ENCODE data around the gene MISP. TPM values are rescaled to one million over a fixed set of nuclear protein-coding genes. Genes with fewer than 3 reads are reported as not detected.

Gene MISP
- total and polyA plus RNA-seq, 2 of the 8 experiments (the other 6 are each of a cell fraction or from before 2014, with no cell fraction given) = 0.43 to 0.45 TPM

- no peak overlapping the region; the same call in 1 of the 2 replicates for H4K8ac ChIP-seq (ENCODE audit: extremely low read depth, insufficient read depth, low read length)
- no peak overlapping the region for H3K18ac ChIP-seq (ENCODE audit: extremely low read depth, low read length)
- no peaks in the 10 kb centered on the region for H3K79me1 ChIP-seq (ENCODE audit: low read depth, low read length)
- H2AK5ac ChIP-seq (ENCODE audit: low read depth, low read length) = no peak overlapping the region
- ChIA-PET CTCF (ENCODE audit: partially characterized antibody) (interaction anchor here (0.5 to 2.7 kb wide), 23 partner anchors 8 to 138 kb away, joined by 3 to 17 read pairs (median 3); partner anchors contain the start of genes FSTL3 and PALM), POLR2A (ENCODE audit: partially characterized antibody) (interaction anchor here (0.7 to 2.4 kb wide), 5 partner anchors 8 to 104 kb away, joined by 3 to 7 read pairs (median 3); no protein-coding TSS in a partner anchor)
- no peak overlapping the region for H3K23ac ChIP-seq (ENCODE audit: insufficient read length)
- H3K4ac ChIP-seq (replicated peaks; ENCODE audit: insufficient read length, low read depth, low read length) = no peak overlapping the region
- no peak overlapping the region for H3K27ac ChIP-seq (ENCODE audit: low read depth, low read length)
- no peak overlapping the region for H2BK120ac ChIP-seq (replicated peaks; ENCODE audit: low read depth, low read length)
- H2BK15ac ChIP-seq (ENCODE audit: low read length) = no peak overlapping the region
- H3K4me2 ChIP-seq (ENCODE audit: insufficient read depth in 1 of 2, low read depth in 2 of 2, low read length in 2 of 2) = no peak overlapping the region
- H4K91ac ChIP-seq (replicated peaks; ENCODE audit: insufficient read length, low read length) = no peak overlapping the region
- TF ChIP-seq GABPA (IDR thresholded peaks at IDR 0.05; ENCODE audit: borderline replicate concordance, insufficient read depth, low read length) (peak; percentile 52; the same call in 1 of the 2 replicates), YY1 (IDR thresholded peaks at IDR 0.05; ENCODE audit: low read depth, low read length) (no peak), RAD21 (IDR thresholded peaks at IDR 0.05 in 1 of 2, conservative IDR thresholded peaks at IDR 0.05 in 1 of 2; ENCODE audit: low read depth in 2 of 2, low read length in 2 of 2) (peak; percentile 12 to 45; a peak in 3 of 4 replicates), HDAC2 (IDR thresholded peaks at IDR 0.05; ENCODE audit: borderline replicate concordance in 1 of 2, low read depth in 2 of 2, low read length in 2 of 2) (0 out of 4 replicates have a peak, but pooled peaks of 1 of the 2 experiments have one; percentile 49)
- TF ChIP-seq, protein P1, sequence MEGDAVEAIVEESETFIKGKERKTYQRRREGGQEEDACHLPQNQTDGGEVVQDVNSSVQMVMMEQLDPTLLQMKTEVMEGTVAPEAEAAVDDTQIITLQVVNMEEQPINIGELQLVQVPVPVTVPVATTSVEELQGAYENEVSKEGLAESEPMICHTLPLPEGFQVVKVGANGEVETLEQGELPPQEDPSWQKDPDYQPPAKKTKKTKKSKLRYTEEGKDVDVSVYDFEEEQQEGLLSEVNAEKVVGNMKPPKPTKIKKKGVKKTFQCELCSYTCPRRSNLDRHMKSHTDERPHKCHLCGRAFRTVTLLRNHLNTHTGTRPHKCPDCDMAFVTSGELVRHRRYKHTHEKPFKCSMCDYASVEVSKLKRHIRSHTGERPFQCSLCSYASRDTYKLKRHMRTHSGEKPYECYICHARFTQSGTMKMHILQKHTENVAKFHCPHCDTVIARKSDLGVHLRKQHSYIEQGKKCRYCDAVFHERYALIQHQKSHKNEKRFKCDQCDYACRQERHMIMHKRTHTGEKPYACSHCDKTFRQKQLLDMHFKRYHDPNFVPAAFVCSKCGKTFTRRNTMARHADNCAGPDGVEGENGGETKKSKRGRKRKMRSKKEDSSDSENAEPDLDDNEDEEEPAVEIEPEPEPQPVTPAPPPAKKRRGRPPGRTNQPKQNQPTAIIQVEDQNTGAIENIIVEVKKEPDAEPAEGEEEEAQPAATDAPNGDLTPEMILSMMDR (IDR thresholded peaks at IDR 0.05; ENCODE audit: control extremely low read depth in 1 of 3, insufficient read depth in 1 of 3, low read depth in 1 of 3, low read length in 3 of 3) = peak; percentile 63 to 73 (median 70)
- no peaks in the 10 kb centered on the region for H3K27me3 ChIP-seq (replicated peaks in 1 of 4; ENCODE audit: control insufficient read depth in 3 of 4, extremely low read depth in 1 of 4, insufficient read depth in 3 of 4, low read length in 3 of 4)
- no peak overlapping the region for H3K9ac ChIP-seq (replicated peaks in 1 of 4; ENCODE audit: extremely low read depth in 1 of 4, low read depth in 3 of 4, low read length in 3 of 4)
- H3K56ac ChIP-seq (replicated peaks; ENCODE audit: insufficient read length, low read depth, low read length) = no peak overlapping the region
- H3K36me3 ChIP-seq (ENCODE audit: control insufficient read depth in 2 of 4, insufficient read depth in 4 of 4, low read length in 3 of 4) = no peaks in the 10 kb centered on the region
- DNase-seq (ENCODE audit: low read depth in 1 of 2, low spot score in 2 of 2) (peak in 1 of 2 experiments; percentile 31), FAIRE-seq (peak; percentile 24)
- H2BK5ac ChIP-seq (ENCODE audit: low read depth, low read length) = no peak overlapping the region
- no peaks in the 10 kb centered on the region; a peak in 1 of 4 replicates for H3K9me3 ChIP-seq (ENCODE audit: insufficient read depth in 2 of 2, low read depth in 1 of 2, low read length in 1 of 2)
- H3K14ac ChIP-seq (ENCODE audit: insufficient read length) = no peak overlapping the region
- WGBS, 2 experiments (ENCODE audit: extremely low coverage in 1 of 2, insufficient coverage in 1 of 2, insufficient read length in 1 of 2, insufficient replicate concordance in 2 of 2, low coverage in 1 of 2, low lambda C conversion rate in 2 of 2, missing lambda C conversion rate in 1 of 2) = 59% methylated on average over 15 of the region's 19 CpGs; no CpG with 5 or more reads in 1 of the 2 experiments
- no peak overlapping the region for H4K5ac ChIP-seq (ENCODE audit: insufficient read length, low read depth, low read length)
- H2BK20ac ChIP-seq (ENCODE audit: low read length) = no peak overlapping the region
- H3K79me2 ChIP-seq (ENCODE audit: control insufficient read depth in 1 of 2, insufficient read depth in 2 of 2, low read length in 2 of 2) = no peaks in the 10 kb centered on the region
- H2AFZ ChIP-seq (ENCODE audit: low read length) = no peak overlapping the region
- H3K4me1 ChIP-seq (replicated peaks in 1 of 4; ENCODE audit: control insufficient read depth in 3 of 4, insufficient read depth in 4 of 4, low read length in 3 of 4) = no peaks in the 10 kb centered on the region
- H3K23me2 ChIP-seq (ENCODE audit: low read depth, low read length) = no peaks in the 10 kb centered on the region
- H4K20me1 ChIP-seq (replicated peaks in 1 of 2; ENCODE audit: control insufficient read depth in 1 of 2, insufficient read depth in 2 of 2, low read length in 2 of 2) = peaks cover 0 to 5% of the 10 kb centered on the region in 2 experiments
- H3K4me3 ChIP-seq (ENCODE audit: extremely low read depth in 1 of 4, insufficient read depth in 2 of 4, low read depth in 3 of 4, low read length in 4 of 4) = no peak overlapping the region
- no peak overlapping the region for H2BK12ac ChIP-seq (ENCODE audit: low read depth, low read length)
These were observed 9.3 kb upstream of the MISP start for GRCh38 chr19:741506-742131.
